GM21786 (cell line): ENCODE data around the gene GBGT1.
"Not testable (repeated sequence)": the region's sequence is repeated elsewhere in the genome, so short reads cannot be mapped to it uniquely, and the experiment has no call there.

ENCODE experiments used
- ATAC-seq: cut with Tn5 transposase; IDR thresholded peaks from one replicate; pipeline ENCODE4 v1.9.1; 2021; ENCODE audit not compliant: unreplicated experiment

GBGT1 gene

GRCh38 chr9:133199648-133200321 lies 36.1 kb upstream of the GBGT1 start:
- no peak for ATAC-seq

- ATAC-seq = no peak
These were observed 31.3 kb upstream of the GBGT1 start for GRCh38 chr9:133195029-133195428.

GRCh38 chr9:133194597-133194996 lies 30.9 kb upstream of the GBGT1 start:
- ATAC-seq = no peak

GRCh38 chr9:133191989-133192388 lies 28.3 kb upstream of the GBGT1 start:
- ATAC-seq = no peak

- ATAC-seq = no peak
These were observed 26.1 kb upstream of the GBGT1 start for GRCh38 chr9:133189826-133190225.

- no peak for ATAC-seq
These were observed 25.1 kb upstream of the GBGT1 start for GRCh38 chr9:133188843-133189180.

- ATAC-seq = no peak
These were observed 24.5 kb upstream of the GBGT1 start for GRCh38 chr9:133188006-133188842.

- ATAC-seq = no peak
These were observed 23.9 kb upstream of the GBGT1 start for GRCh38 chr9:133187561-133188005.

- no peak for ATAC-seq
These were observed 23.0 kb upstream of the GBGT1 start for GRCh38 chr9:133186736-133187135.

GRCh38 chr9:133184971-133185370 lies 21.3 kb upstream of the GBGT1 start:
- no peak for ATAC-seq

- ATAC-seq = no peak
These were observed 18.4 kb upstream of the GBGT1 start for GRCh38 chr9:133182151-133182550.

GRCh38 chr9:133181561-133181960 lies 17.8 kb upstream of the GBGT1 start:
- no peak for ATAC-seq

GRCh38 chr9:133180953-133181352 lies 17.2 kb upstream of the GBGT1 start:
- ATAC-seq = no peak

- ATAC-seq = no peak
These were observed 9.3 kb upstream of the GBGT1 start for GRCh38 chr9:133173056-133173455.

GRCh38 chr9:133171161-133171961 lies 7.6 kb upstream of the GBGT1 start:
- no peak for ATAC-seq

GRCh38 chr9:133170716-133171115 lies 7.0 kb upstream of the GBGT1 start:
- ATAC-seq = no peak

- ATAC-seq = not testable (repeated sequence)
These were observed 6.0 kb upstream of the GBGT1 start for GRCh38 chr9:133169687-133170086.

- no peak for ATAC-seq
These were observed 5.4 kb upstream of the GBGT1 start for GRCh38 chr9:133169102-133169501.

GRCh38 chr9:133168432-133168831 lies 4.7 kb upstream of the GBGT1 start:
- no peak for ATAC-seq

- ATAC-seq = no peak
These were observed 4.1 kb upstream of the GBGT1 start for GRCh38 chr9:133167769-133168168.

GRCh38 chr9:133167096-133167730 lies 3.5 kb upstream of the GBGT1 start:
- no peak for ATAC-seq
